NCI-H2196 treated with DMSO at 0.1 percent for 48 hours (cell line): ENCODE results near the gene ASF1B.

Experiments used
- DNase-seq: peaks from one replicate; lab custom pipeline; 2025; ENCODE audit not compliant: unreplicated experiment; lab: John Stamatoyannopoulos, UW

The ASF1B gene

GRCh38 chr19:14138576-14139265 is 2.3 kb upstream of the ASF1B start:
- no peak for DNase-seq

DNA sequence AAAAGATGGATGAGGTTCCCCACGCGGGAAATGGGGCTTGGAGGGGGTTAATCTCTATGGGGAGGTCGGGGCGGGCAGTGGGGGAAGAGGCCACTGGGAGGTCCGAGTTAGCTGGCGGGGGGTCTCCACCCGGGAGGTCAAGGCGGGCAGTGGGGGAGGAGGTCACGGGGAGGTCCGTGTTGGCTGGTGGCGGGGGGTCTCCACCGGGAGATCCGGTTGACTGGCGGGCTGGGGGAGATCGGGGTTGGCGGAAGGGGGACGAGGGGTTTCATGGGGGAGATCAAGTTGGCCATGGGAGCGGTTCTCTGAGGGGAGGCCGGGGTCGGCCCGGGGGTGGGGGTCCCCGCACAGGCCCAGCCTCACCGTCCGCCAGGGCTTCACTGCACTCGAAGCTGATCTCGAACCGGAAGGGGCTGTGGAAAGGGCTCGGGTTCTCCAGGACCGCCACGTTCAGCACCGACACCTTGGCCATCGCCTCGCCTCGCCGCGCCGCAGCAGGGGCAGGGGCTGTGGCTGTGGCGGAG is 342 bp downstream of the ASF1B start:
- DNase-seq: no peak

- DNase-seq: no peak
Observed at GRCh38 chr19:14135355-14135754, 1.0 kb downstream of the ASF1B start.

DNA sequence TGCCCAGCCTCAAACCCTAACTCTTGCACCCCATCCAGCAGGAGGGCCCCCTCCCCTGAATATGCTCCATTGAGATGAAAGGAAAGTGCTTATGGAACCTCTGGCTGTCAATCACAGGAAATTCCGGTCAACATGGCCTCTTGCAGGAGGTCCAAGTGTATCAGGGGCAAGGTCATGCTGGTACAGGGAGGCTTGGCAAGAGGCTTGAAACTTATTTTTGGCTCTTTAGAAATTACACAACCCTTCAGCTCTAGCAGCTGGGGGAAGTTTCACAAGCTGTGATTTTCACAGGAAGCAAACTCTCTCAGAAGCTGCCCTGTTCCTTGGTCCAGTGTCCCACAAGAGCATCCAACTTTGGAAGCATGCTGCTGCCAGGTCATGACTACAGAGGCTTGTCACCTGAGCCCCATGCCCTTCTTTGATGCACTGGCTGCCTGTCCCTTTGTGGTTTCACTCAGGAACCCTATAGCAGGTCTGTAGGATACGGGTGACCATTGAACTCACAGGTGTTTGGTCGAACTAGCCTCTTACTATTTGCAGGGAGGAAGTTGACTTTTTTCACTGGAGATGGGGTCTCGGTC is 8.4 kb downstream of the ASF1B start:
- no peak for DNase-seq

- no peak for DNase-seq
Observed at GRCh38 chr19:14127176-14127575, 9.2 kb downstream of the ASF1B start.

DNA sequence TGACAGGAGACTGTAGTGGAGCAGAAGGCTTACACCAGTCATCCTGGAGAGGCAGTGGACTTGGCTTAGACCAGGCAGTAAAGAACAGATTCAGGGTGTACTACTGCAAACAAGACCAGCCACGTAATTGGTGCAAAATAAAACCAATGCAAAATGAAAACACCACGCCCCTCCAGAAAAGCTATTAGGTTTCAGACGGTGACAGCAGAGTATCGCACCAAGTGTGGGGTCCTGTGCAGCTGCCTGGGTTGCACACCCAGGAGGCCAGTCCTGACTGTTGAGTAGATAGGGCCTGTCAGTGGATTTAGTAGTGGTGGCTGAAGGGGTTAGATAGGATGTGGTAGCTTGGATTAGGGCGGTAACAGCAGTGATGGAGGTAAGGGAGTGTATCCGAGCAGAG is 13.5 kb downstream of the ASF1B start:
- DNase-seq: no peak

DNA sequence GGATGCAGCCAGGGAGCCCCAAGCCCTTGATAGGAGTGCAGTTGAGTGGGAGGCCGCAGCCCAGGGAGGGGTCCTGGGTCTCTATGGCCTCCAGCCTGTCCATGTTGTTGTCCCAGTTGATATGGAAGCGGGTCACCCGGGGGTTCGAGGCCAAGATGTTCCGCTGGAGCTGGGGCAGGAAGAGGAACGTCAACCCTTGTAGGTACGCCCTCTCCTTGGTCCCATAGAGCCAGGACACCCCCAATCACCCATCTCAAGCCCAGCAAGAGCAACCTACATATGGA is 15.9 kb downstream of the ASF1B start:
- no peak for DNase-seq

GRCh38 chr19:14119644-14120496 is 16.5 kb downstream of the ASF1B start:
- DNase-seq: no peak

- no peak for DNase-seq
Observed at GRCh38 chr19:14119146-14119545, 17.2 kb downstream of the ASF1B start.

GRCh38 chr19:14118165-14119051 is 18.0 kb downstream of the ASF1B start:
- peak; percentile 80 for DNase-seq

DNA sequence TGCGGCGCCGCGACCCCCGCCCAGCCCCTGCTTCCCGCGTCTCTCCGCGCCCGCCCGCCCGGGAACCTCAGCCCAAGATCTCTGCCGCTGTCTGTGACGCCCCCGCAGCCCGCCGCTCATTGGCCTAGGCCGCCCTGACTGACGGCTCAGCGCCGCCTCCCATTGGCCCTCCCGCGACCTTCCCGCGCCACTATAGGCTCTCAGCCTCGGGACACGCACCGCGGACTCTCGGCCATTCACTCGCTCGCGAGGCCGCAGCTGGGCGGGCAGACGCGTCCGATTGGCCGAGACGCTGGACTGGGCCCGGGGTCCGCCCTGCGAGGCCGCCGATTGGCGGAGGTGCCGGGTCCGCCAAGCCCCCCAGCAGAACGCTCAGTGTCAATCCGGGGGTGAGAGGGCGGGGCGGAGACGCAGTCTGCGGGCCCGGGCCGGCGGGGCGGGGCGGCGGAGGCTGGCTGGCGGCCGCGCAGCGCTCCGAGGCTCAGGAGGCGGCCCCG is 18.7 kb downstream of the ASF1B start, which contains the start of gene PRKACA:
TSS of gene PRKACA (minus strand) at position 95 of the 497 bp plus-strand sequence. CDS start 215 bp downstream, outside the sequence.
- DNase-seq: peak; percentile 96

DNA sequence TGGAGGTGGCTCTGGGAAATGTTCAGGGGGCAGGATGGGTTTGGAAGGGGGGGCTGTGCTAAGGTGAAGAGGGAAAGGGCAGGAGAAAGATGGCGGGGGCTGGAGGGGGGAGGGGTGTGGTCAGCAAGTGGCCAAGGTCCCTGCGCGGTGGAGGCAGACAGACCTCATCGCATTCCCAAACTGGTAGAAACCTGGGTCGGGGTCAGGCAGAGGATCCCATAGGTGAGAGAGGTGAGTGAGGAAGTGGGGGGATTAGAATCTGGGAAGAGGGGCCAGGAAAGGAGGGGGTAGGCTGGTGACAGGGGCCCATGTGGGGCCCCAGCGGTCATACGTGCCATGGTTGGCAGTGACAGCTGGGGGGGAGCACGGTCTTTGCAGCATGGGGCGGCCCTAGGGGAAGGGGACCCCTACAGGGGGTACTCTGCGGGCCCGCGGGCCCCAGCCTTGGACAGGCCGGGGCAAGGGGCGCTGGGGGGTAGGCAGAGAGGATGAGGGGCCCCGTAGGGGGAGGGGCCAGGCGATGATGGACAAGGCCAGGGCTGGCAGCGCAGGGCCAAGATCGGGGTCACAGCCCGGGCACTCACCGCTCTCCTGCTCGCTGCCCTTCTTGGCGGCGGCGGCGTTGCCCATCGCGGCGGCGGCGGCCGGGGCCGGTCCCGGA is 19.3 kb downstream of the ASF1B start:
- no peak for DNase-seq

GRCh38 chr19:14116525-14116917 is 19.9 kb downstream of the ASF1B start:
- DNase-seq: no peak

DNA sequence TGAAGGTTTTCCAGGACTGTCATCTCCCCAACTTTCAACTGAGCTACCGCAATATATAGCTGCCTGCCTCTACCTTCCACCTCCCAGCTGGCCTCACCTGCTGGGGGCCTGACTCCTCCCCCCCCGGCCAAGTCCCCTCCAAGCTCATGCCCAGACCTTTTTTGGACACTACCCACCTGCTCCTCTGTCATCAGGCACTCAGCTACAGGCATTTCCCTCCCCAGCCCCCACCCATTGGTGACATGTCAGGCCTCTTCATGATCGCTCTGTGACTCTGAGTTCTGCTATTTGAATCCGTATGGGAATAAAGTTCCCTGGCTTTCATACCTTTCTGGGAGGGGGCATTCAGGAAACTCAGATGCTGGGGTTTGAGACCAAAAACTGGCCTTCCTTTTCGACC is 20.6 kb downstream of the ASF1B start:
- no peak for DNase-seq

DNA sequence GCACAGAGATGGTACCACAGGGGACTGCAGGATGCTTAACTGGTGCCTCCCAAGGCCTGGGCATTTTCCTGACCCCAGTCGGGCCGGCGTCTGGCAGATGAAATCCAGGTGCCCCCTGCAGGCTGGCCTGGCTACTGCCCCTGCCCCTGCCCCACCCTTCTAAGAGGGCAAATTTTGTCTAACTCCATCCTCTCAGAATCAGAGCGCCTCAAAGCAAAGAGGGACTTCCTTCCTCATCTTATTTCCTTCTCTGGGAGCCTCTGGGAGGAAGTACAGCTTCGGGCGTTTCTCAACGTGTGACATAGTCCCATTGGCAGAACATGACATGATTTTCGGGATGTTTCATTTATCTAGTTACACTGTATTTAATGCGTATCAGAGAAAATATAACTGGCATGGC is 21.5 kb downstream of the ASF1B start:
- no peak for DNase-seq

- no peak for DNase-seq
Observed at GRCh38 chr19:14114439-14114838, 21.9 kb downstream of the ASF1B start.

DNA sequence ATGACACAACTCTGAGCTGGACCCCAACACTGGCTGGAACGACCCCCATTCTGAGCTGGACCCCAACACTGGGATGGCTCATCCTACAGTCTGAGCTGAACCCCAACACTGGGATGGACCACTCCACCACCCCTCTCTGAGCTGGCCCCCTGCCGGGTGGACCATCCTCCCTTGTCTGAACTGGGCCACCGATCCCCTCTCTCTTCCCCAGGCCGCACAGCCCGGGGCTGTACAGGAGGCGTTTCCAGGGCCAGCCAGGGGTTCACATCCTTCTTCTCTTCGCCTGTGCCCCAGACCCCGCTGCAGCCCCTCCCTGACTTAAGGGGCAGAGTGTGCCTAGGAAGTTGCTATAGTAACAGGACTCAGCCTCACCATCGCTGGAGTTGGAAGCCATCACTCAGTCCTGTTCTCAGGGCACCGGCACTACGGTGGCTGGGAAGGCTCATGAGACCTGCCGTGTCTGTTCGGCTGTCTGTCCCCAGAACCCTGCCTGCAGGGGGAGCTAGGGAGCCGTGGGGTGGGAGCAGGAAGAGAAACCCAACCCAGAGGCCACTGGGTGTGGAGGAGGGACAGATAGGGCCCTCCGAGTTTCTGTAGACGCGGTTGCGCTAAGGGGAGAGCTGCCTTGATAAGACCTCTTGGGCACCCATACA is 22.5 kb downstream of the ASF1B start:
- no peak for DNase-seq

GRCh38 chr19:14112809-14113385 is 23.5 kb downstream of the ASF1B start:
- no peak for DNase-seq

- DNase-seq: no peak
Observed at GRCh38 chr19:14112051-14112808, 24.2 kb downstream of the ASF1B start.
